Liver (tissue), 3 donors: ENCODE data around the gene APOB.

Source experiments
- FOXA2 ChIP-seq: IDR thresholded peaks from 2 replicates; pipeline ENCODE4 v1.6.1; 2016; ENCODE audit warnings: antibody characterized with exemption
- HNF4A ChIP-seq, 2 donors: conservative IDR thresholded peaks; 2 replicates each; pipeline ENCODE4 v1.6.1; 2016; ENCODE audit warnings: antibody characterized with exemption in 2 of 2, mild to moderate bottlenecking in 2 of 2
- HNF4G ChIP-seq: IDR thresholded peaks from 2 replicates; pipeline ENCODE4 v1.6.1; 2016; ENCODE audit warnings: antibody characterized with exemption
- JUND ChIP-seq, 2 donors: IDR thresholded peaks; 2 replicates each; pipeline ENCODE4 v1.6.1; 2016; ENCODE audit warnings: antibody characterized with exemption in 2 of 2
- RAD21 ChIP-seq, 2 donors: IDR thresholded peaks; 2 replicates each; pipeline ENCODE4 v1.6.1; 2016; ENCODE audit warnings: antibody characterized with exemption in 2 of 2, mild to moderate bottlenecking in 2 of 2
- TAF1 ChIP-seq: conservative IDR thresholded peaks from 2 replicates; pipeline ENCODE4 v1.6.1; 2016; ENCODE audit warnings: antibody characterized with exemption, mild to moderate bottlenecking
- YY1 ChIP-seq: IDR thresholded peaks from 2 replicates; pipeline ENCODE4 v1.6.1; 2016; ENCODE audit warnings: antibody characterized with exemption, mild to moderate bottlenecking
- TF ChIP-seq, protein P1 (sequence below): fragments of 150-350 bp; IDR thresholded peaks from 2 replicates; pipeline ENCODE4 v1.5.1; 2017; ENCODE audit warnings: improper control_type of control experiment, low read depth, low read length; ENCODE audit not compliant: missing input control
- TF ChIP-seq, protein P2 (sequence below): IDR thresholded peaks from 2 replicates; pipeline ENCODE4 v1.6.1; 2016; ENCODE audit warnings: antibody characterized with exemption
- TF ChIP-seq, protein P3 (sequence below): IDR thresholded peaks from 2 replicates; pipeline ENCODE4 v1.6.1; 2016; ENCODE audit warnings: antibody characterized with exemption
- TF ChIP-seq, protein P4 (sequence below): IDR thresholded peaks from 2 replicates; pipeline ENCODE4 v1.6.1; 2016; ENCODE audit warnings: antibody characterized with exemption, mild to moderate bottlenecking
- TF ChIP-seq, protein P5 (sequence below): IDR thresholded peaks from 2 replicates; pipeline ENCODE4 v1.6.1; 2016; ENCODE audit warnings: antibody characterized with exemption
- donor health status: healthy.
- donor health status: healthy.

DNA sequence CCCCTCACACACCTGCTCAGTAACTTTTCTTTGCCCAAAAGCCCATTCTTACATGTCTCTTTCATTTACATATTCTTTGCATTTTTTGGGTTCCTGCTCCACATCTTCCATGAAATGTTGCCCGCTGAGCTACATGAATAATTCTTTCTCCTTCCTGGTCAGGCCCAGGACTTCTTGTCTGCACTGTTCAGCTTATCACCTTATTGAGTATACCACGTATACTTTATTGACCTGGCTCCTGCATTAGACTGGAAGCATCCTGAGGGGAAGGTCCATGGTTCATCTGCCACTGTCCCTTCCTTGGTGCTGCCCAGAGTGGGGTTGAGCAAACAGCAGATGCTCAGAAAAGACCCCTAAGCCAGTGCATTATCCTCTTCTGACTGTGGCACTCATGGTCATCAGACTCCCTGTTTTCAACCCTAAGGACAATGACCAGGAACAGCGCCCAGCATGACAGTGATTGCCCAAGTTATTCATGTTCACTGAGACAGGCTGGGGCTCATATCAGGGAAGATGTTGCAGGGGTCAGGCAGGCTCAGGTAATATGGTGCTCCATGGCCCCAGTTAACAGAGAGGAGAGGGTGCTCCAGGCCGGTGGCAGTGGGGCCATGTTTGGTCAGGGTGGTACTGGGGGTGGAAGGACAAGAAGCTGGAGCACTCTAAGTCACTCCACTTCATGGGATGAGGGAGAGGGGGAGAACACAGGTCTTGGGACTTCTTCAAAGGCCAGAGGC lies 7.7 kb downstream of the APOB start:
- TF ChIP-seq, protein P1, sequence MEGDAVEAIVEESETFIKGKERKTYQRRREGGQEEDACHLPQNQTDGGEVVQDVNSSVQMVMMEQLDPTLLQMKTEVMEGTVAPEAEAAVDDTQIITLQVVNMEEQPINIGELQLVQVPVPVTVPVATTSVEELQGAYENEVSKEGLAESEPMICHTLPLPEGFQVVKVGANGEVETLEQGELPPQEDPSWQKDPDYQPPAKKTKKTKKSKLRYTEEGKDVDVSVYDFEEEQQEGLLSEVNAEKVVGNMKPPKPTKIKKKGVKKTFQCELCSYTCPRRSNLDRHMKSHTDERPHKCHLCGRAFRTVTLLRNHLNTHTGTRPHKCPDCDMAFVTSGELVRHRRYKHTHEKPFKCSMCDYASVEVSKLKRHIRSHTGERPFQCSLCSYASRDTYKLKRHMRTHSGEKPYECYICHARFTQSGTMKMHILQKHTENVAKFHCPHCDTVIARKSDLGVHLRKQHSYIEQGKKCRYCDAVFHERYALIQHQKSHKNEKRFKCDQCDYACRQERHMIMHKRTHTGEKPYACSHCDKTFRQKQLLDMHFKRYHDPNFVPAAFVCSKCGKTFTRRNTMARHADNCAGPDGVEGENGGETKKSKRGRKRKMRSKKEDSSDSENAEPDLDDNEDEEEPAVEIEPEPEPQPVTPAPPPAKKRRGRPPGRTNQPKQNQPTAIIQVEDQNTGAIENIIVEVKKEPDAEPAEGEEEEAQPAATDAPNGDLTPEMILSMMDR: no peak
- TF ChIP-seq, protein P2, sequence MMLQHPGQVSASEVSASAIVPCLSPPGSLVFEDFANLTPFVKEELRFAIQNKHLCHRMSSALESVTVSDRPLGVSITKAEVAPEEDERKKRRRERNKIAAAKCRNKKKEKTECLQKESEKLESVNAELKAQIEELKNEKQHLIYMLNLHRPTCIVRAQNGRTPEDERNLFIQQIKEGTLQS: no peak
- no peak for TF ChIP-seq YY1
- no peak for TF ChIP-seq TAF1
- TF ChIP-seq, protein P3, sequence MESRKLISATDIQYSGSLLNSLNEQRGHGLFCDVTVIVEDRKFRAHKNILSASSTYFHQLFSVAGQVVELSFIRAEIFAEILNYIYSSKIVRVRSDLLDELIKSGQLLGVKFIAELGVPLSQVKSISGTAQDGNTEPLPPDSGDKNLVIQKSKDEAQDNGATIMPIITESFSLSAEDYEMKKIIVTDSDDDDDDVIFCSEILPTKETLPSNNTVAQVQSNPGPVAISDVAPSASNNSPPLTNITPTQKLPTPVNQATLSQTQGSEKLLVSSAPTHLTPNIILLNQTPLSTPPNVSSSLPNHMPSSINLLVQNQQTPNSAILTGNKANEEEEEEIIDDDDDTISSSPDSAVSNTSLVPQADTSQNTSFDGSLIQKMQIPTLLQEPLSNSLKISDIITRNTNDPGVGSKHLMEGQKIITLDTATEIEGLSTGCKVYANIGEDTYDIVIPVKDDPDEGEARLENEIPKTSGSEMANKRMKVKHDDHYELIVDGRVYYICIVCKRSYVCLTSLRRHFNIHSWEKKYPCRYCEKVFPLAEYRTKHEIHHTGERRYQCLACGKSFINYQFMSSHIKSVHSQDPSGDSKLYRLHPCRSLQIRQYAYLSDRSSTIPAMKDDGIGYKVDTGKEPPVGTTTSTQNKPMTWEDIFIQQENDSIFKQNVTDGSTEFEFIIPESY: no peak
- TF ChIP-seq JUND (IDR thresholded peaks at IDR 0.05): peak in 1 of 2 donors; percentile 62
- no peak for TF ChIP-seq RAD21 (IDR thresholded peaks at IDR 0.05)
- TF ChIP-seq, protein P4, sequence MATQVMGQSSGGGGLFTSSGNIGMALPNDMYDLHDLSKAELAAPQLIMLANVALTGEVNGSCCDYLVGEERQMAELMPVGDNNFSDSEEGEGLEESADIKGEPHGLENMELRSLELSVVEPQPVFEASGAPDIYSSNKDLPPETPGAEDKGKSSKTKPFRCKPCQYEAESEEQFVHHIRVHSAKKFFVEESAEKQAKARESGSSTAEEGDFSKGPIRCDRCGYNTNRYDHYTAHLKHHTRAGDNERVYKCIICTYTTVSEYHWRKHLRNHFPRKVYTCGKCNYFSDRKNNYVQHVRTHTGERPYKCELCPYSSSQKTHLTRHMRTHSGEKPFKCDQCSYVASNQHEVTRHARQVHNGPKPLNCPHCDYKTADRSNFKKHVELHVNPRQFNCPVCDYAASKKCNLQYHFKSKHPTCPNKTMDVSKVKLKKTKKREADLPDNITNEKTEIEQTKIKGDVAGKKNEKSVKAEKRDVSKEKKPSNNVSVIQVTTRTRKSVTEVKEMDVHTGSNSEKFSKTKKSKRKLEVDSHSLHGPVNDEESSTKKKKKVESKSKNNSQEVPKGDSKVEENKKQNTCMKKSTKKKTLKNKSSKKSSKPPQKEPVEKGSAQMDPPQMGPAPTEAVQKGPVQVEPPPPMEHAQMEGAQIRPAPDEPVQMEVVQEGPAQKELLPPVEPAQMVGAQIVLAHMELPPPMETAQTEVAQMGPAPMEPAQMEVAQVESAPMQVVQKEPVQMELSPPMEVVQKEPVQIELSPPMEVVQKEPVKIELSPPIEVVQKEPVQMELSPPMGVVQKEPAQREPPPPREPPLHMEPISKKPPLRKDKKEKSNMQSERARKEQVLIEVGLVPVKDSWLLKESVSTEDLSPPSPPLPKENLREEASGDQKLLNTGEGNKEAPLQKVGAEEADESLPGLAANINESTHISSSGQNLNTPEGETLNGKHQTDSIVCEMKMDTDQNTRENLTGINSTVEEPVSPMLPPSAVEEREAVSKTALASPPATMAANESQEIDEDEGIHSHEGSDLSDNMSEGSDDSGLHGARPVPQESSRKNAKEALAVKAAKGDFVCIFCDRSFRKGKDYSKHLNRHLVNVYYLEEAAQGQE: no peak
- TF ChIP-seq, protein P5, sequence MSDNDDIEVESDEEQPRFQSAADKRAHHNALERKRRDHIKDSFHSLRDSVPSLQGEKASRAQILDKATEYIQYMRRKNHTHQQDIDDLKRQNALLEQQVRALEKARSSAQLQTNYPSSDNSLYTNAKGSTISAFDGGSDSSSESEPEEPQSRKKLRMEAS: no peak
- no peak for TF ChIP-seq HNF4G
- peak in 1 of 2 donors; percentile 7 for TF ChIP-seq HNF4A (conservative IDR thresholded peaks at IDR 0.05)
- no peak for TF ChIP-seq FOXA2
